ENCODE measurements around the gene NOC4L.
"Not testable (repeated sequence)": the region's sequence is repeated elsewhere in the genome, so short reads cannot be mapped to it uniquely, and the experiment has no call there.

- not testable (repeated sequence) for TF ChIP-seq CTCF (IDR thresholded peaks at IDR 0.05); ZFX (IDR thresholded peaks at IDR 0.05; ENCODE audit: borderline replicate concordance)
These were observed 41.2 kb upstream of the NOC4L start for GRCh38 chr12:132103072-132103471.
